SU-DHL-6 (cell line): Measurements from ENCODE around the gene C1QTNF6.

ENCODE experiments used
- H2AFZ ChIP-seq: fragments of 200-600 bp; sonication (generic); 2 replicates; pipeline ENCODE4 v1.6.1; 2014; ENCODE audit warnings: low read depth, mild to moderate bottlenecking, moderate library complexity, mixed read lengths, antibody characterized with exemption, low read length; ENCODE audit not compliant: severe bottlenecking
- H3F3A ChIP-seq: fragments of 200-600 bp; shearing (Covaris generic); 2 replicates; pipeline ENCODE4 v1.6.0; 2016; ENCODE audit warnings: antibody characterized with exemption, mild to moderate bottlenecking; ENCODE audit not compliant: insufficient read depth
- H3K27ac ChIP-seq: fragments of 200-600 bp; sonication (generic); 2 replicates; pipeline ENCODE4 v1.5.1; 2016; ENCODE audit warnings: low read depth, mild to moderate bottlenecking, low read length, moderate library complexity, mixed read lengths
- H3K27me3 ChIP-seq: fragments of 200-600 bp; sonication (generic), shearing (Covaris generic); 2 replicates; pipeline ENCODE4 v1.6.0; 2014; ENCODE audit warnings: mild to moderate bottlenecking, low read length
- H3K36me3 ChIP-seq: fragments of 200-600 bp; sonication (generic); 2 replicates; pipeline ENCODE4 v1.6.1; 2014; ENCODE audit warnings: mild to moderate bottlenecking, low read length, mixed read lengths
- H3K4me2 ChIP-seq: fragments of 300-600, 200-600 bp; shearing (Covaris generic), sonication (generic); 2 replicates; pipeline ENCODE4 v1.6.0; 2014; ENCODE audit warnings: low read length, low read depth, mild to moderate bottlenecking; ENCODE audit not compliant: poor library complexity, severe bottlenecking
- H3K4me3 ChIP-seq: fragments of 200-600 bp; sonication (generic); 2 replicates; pipeline ENCODE4 v1.5.1; 2014; ENCODE audit warnings: antibody characterized with exemption, low read length, mild to moderate bottlenecking, mixed read lengths; ENCODE audit not compliant: insufficient read depth, poor library complexity, severe bottlenecking
- H3K79me2 ChIP-seq: fragments of 200-600 bp; sonication (generic); 2 replicates; pipeline ENCODE4 v1.6.1; 2014; ENCODE audit warnings: mild to moderate bottlenecking, low read length, moderate library complexity; ENCODE audit not compliant: insufficient read depth
- H3K9ac ChIP-seq: fragments of 200-600 bp; sonication (generic); 2 replicates; pipeline ENCODE4 v1.7.0; 2014; ENCODE audit warnings: mild to moderate bottlenecking, low read length
- H3K9me2 ChIP-seq: fragments of 200-600 bp; sonication (generic); replicated peaks from 2 replicates; pipeline ENCODE4 v1.6.1; 2014; ENCODE audit warnings: low read length; ENCODE audit not compliant: insufficient read depth
- H3K9me3 ChIP-seq: fragments of 200-600 bp; sonication (generic); 2 replicates; pipeline ENCODE4 v1.6.1; 2014; ENCODE audit warnings: low read length, mixed read lengths; ENCODE audit not compliant: insufficient read depth
- H4K20me1 ChIP-seq: fragments of 200-600 bp; sonication (generic); 2 replicates; pipeline ENCODE4 v1.6.1; 2014; ENCODE audit warnings: low read depth, mild to moderate bottlenecking, antibody characterized with exemption, low read length, moderate library complexity, mixed read lengths
- EZH2phosphoT487 ChIP-seq: fragments of 200-600 bp; sonication (generic), shearing (Covaris generic); conservative IDR thresholded peaks from 2 replicates; pipeline ENCODE4 v1.6.1; 2018; ENCODE audit warnings: mild to moderate bottlenecking, antibody characterized with exemption, low read length, moderate library complexity, mixed read lengths
- TF ChIP-seq, protein P1 (sequence below): fragments of 200-600 bp; sonication (generic); IDR thresholded peaks from one replicate; pipeline ENCODE4 v1.5.1; 2017; ENCODE audit warnings: antibody characterized with exemption, mild to moderate bottlenecking, low read length, moderate library complexity; ENCODE audit not compliant: insufficient read depth, poor library complexity, severe bottlenecking

C1QTNF6 gene

DNA sequence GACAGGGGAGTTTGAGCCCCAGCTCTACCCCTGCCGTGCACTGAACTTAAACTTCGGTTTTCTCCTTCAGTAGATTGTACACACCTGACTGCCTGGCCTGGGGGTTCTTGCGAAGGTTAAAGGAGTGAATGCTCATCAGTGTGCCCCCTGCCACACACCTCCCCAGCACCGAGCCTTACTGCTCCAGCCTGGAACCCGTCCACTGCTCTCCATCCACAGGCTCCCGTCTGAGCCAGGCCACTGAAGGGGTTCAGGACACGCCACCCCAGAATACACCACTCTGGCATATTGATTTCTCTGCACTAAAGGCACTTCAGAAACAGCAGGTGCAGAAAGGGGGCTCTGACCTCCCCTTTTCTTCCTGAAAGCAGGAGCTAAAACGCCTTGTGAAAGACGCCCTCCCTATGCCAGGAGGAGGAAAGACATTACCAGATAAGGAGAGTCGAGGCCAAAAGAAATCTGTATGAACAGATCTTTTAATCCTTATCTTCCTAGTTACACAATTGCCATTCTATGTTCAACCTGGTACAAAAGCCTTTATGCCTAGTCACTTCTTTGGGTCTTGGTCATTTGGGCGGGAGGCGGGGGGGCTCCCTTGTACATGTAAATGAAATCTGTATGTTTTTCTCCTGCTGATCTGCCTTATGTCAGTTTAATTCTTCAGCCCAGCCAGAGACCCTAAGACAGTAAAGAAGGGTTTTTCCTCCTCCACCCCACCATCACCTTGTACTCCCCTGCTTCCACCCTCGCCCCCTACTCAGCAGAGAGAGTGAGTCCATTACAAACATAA, 26.1 kb upstream of the C1QTNF6 start:
- H3K4me3 ChIP-seq = no peak overlapping the region
- no peaks in the 10 kb centered on the region for H3K27me3 ChIP-seq
- H3K9ac ChIP-seq = no peak overlapping the region
- no peaks in the 10 kb centered on the region for H3K9me3 ChIP-seq
- no peak for TF ChIP-seq EZH2phosphoT487
- TF ChIP-seq, protein P1, sequence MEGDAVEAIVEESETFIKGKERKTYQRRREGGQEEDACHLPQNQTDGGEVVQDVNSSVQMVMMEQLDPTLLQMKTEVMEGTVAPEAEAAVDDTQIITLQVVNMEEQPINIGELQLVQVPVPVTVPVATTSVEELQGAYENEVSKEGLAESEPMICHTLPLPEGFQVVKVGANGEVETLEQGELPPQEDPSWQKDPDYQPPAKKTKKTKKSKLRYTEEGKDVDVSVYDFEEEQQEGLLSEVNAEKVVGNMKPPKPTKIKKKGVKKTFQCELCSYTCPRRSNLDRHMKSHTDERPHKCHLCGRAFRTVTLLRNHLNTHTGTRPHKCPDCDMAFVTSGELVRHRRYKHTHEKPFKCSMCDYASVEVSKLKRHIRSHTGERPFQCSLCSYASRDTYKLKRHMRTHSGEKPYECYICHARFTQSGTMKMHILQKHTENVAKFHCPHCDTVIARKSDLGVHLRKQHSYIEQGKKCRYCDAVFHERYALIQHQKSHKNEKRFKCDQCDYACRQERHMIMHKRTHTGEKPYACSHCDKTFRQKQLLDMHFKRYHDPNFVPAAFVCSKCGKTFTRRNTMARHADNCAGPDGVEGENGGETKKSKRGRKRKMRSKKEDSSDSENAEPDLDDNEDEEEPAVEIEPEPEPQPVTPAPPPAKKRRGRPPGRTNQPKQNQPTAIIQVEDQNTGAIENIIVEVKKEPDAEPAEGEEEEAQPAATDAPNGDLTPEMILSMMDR = no peak
- peaks cover 8% of the 10 kb centered on the region for H3F3A ChIP-seq
- H3K4me2 ChIP-seq = no peak overlapping the region
- no peak overlapping the region for H3K27ac ChIP-seq
- H4K20me1 ChIP-seq = no peaks in the 10 kb centered on the region
- no peaks in the 10 kb centered on the region for H3K9me2 ChIP-seq
- no peak overlapping the region for H2AFZ ChIP-seq
- no peaks in the 10 kb centered on the region for H3K79me2 ChIP-seq
- H3K36me3 ChIP-seq = no peaks in the 10 kb centered on the region

DNA sequence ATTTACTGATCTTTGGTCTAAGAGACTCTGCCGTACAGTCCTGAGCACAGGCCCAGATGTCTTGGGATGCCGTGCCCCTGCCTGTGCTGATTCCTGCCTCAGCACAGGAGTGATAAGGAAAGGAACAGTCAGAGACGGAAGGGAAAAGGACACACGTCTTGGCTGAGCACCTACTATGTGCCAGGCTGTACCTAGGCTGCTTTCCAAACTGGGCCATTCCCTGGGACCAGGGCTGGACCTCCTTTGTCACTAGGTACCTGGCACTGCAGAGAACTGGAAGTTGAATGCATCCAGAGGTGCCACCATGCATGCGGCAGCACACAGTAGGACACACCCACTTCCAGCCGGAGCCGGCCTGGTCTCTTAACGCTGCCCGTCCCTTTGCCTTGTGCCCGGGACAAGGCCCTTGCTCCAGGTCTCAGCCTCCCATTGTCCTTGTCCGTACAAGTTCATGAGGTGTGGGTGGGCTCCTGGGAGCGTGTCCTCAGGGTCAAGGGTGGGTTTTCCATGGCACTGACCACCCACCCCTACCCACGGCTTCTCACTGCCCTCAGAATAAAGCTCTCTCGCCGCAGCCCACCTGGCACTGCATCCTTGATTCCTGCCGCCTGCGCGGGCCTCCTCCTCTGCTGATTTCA, 25.3 kb upstream of the C1QTNF6 start:
- Histone ChIP-seq H3K27ac (no peak overlapping the region), H3K4me3 (no peak overlapping the region), H3K9me3 (no peaks in the 10 kb centered on the region), H3K9me2 (no peaks in the 10 kb centered on the region), H3K27me3 (no peaks in the 10 kb centered on the region), H3K9ac (no peak overlapping the region), H3F3A (no peaks in the 10 kb centered on the region), H3K36me3 (no peaks in the 10 kb centered on the region), H2AFZ (no peak overlapping the region), H3K4me2 (no peak overlapping the region), H4K20me1 (no peaks in the 10 kb centered on the region), H3K79me2 (no peaks in the 10 kb centered on the region)
- no peak for TF ChIP-seq EZH2phosphoT487
- TF ChIP-seq, protein P1 = no peak

GRCh38 chr22:37212174-37212906, 24.3 kb upstream of the C1QTNF6 start, which contains the start of gene SSTR3:
TSS of gene SSTR3 (minus strand) at chr22:37212477. CDS start at chr22:37207803, 4,674 bp downstream.
- H3K9me3 ChIP-seq = no peaks in the 10 kb centered on the region
- H3K79me2 ChIP-seq = no peaks in the 10 kb centered on the region
- H2AFZ ChIP-seq = no peak within 1 kb of the TSS
- no peaks in the 10 kb centered on the region for H4K20me1 ChIP-seq
- H3K4me3 ChIP-seq = no peak within 1 kb of the TSS
- no peak within 1 kb of the TSS for H3K9ac ChIP-seq
- H3K9me2 ChIP-seq = no peaks in the 10 kb centered on the region
- no peaks in the 10 kb centered on the region for H3K36me3 ChIP-seq
- TF ChIP-seq EZH2phosphoT487 = no peak
- TF ChIP-seq, protein P1 = no peak
- H3K27me3 ChIP-seq = no peaks in the 10 kb centered on the region
- H3K27ac ChIP-seq = no peak within 1 kb of the TSS
- no peak within 1 kb of the TSS for H3K4me2 ChIP-seq
- no peaks in the 10 kb centered on the region for H3F3A ChIP-seq
